Measurements from ENCODE around the gene GRK2.

DNA sequence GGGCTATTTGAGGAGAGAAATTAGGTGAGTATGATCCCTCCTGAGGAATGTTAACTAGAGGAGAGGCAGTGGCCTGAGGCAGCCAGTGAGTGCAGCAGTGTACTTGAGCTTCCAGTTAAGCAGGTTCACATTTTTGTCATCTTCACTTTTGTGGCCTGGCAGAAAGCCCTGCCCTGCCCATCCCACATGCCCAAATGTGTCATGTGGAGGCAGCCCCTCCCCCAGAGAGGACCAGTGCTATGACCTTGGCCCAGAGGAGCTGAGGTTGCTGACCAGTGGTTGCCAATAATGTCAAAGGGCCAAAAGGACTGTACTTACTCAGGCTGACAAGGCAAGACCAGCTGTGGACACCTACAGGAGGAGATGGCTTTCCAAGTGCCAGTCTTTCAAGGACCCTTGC is 17.6 kb upstream of the GRK2 start:
- TF ChIP-seq, protein P1, sequence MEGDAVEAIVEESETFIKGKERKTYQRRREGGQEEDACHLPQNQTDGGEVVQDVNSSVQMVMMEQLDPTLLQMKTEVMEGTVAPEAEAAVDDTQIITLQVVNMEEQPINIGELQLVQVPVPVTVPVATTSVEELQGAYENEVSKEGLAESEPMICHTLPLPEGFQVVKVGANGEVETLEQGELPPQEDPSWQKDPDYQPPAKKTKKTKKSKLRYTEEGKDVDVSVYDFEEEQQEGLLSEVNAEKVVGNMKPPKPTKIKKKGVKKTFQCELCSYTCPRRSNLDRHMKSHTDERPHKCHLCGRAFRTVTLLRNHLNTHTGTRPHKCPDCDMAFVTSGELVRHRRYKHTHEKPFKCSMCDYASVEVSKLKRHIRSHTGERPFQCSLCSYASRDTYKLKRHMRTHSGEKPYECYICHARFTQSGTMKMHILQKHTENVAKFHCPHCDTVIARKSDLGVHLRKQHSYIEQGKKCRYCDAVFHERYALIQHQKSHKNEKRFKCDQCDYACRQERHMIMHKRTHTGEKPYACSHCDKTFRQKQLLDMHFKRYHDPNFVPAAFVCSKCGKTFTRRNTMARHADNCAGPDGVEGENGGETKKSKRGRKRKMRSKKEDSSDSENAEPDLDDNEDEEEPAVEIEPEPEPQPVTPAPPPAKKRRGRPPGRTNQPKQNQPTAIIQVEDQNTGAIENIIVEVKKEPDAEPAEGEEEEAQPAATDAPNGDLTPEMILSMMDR (conservative IDR thresholded peaks at IDR 0.05; ENCODE audit: low read depth, low read length): no peak
- TF ChIP-seq EZH2 (IDR thresholded peaks at IDR 0.05; ENCODE audit: borderline replicate concordance, low read depth, low read length, poor library complexity, severe bottlenecking): no peak

Measured in A673 (cell line).